ENCODE data around the gene UFM1. TPM values are rescaled to one million over a fixed set of nuclear protein-coding genes. Genes with fewer than 3 reads are reported as not detected.

UFM1 gene
- total RNA-seq, 1 experiment from 2014 or later: 33.9 TPM

DNA sequence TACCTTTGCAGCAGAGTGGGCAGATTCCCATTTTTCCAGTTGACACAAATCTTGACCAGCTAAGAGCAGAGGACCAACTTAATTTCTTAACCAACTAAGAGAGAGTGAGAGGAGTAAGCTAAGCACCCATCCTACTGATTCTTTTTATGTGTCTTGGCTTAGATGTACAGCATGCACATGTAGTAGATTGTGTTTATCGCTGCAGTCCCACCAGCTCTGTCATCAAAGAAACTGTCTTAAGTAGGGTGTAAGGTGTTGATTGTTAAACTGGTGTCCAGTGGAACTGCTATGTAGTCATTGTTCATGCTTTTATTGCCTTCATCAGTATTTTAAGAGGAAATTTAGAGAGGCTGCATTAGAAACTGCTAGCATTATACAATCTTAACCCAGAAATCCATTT lies 9.0 kb upstream of the UFM1 start:
- H3K36me3 ChIP-seq (ENCODE audit: control insufficient read depth in 1 of 2, insufficient read depth in 2 of 2, low read length in 2 of 2): no peaks in the 10 kb centered on the region
- no peak overlapping the region for H3K27ac ChIP-seq (ENCODE audit: low read depth, low read length)
- H3K9me3 ChIP-seq (ENCODE audit: control insufficient read depth in 1 of 2, insufficient read depth in 1 of 2, low read depth in 1 of 2, low read length in 2 of 2): no peaks in the 10 kb centered on the region
- intact Hi-C loops (cut with micrococcal nuclease): loop anchor here (10.0 kb wide), 1 partner anchor 1266 kb away; no protein-coding TSS in a partner anchor
- H3K4me2 ChIP-seq (ENCODE audit: low read length): no peak overlapping the region
- H3K27me3 ChIP-seq (ENCODE audit: insufficient read depth, low read length): no peaks in the 10 kb centered on the region
- DNase-seq (ENCODE audit: low read depth, low spot score): no peak
- no peaks in the 10 kb centered on the region for H4K20me1 ChIP-seq (ENCODE audit: insufficient read depth)
- no peak for ATAC-seq
- H3K79me2 ChIP-seq (ENCODE audit: insufficient read depth, low read length): no peaks in the 10 kb centered on the region
- POLR2A ChIA-PET: no interaction called here
- no peaks in the 10 kb centered on the region for H3K9me2 ChIP-seq (ENCODE audit: insufficient read depth)
- CTCF ChIA-PET: no interaction called here
- TF ChIP-seq CBX3 (IDR thresholded peaks at IDR 0.05; ENCODE audit: low read depth): no peak
- no peak overlapping the region for H2AFZ ChIP-seq (ENCODE audit: low read depth, low read length, poor library complexity, severe bottlenecking)
- H3K9ac ChIP-seq (ENCODE audit: low read length): no peak overlapping the region
- H3K4me1 ChIP-seq (ENCODE audit: control insufficient read depth in 1 of 2, insufficient read depth in 2 of 2, low read length in 2 of 2): no peaks in the 10 kb centered on the region
- RAD21 ChIA-PET (ENCODE audit: low non-redundant PET in 1 of 2, low total read pairs in 2 of 2, uncharacterized antibody in 2 of 2, unreplicated experiment in 2 of 2): no interaction called here
- no peak overlapping the region for H3K4me3 ChIP-seq (replicated peaks in 1 of 2; ENCODE audit: low read depth in 1 of 2, low read length in 2 of 2)
- no TSS peak for BruUV-seq (replicated peaks)

DNA sequence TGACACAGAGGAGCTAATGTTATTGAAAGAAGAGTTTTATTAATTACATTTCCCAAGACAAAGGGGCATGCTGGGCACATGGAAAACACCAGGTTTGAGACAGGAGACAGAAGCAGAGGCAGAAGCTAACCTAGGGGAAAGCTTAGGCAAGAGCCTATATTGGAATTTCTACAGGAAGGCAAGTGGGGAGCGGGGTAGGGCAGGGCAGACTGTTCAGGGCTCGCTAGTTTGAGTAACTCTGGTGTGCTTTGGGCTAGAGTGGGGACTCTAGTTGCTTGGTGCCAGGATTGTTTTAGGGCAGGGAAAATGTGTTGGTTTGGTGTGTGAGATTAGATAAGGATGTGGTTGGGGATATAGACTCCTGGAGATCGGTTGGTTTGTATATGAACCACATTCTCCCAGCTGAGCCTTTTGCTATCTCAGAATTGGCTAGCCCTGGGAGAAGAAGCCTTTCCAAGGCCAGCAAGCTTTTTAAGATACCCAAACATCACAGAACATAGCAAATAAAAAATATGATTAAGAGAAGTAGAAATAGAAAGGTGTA lies 8.4 kb upstream of the UFM1 start:
- Histone ChIP-seq H3K79me2 (ENCODE audit: insufficient read depth, low read length) (no peaks in the 10 kb centered on the region), H3K27me3 (ENCODE audit: insufficient read depth, low read length) (no peaks in the 10 kb centered on the region), H4K20me1 (ENCODE audit: insufficient read depth) (no peaks in the 10 kb centered on the region), H3K9me2 (ENCODE audit: insufficient read depth) (no peaks in the 10 kb centered on the region), H3K9me3 (ENCODE audit: control insufficient read depth in 1 of 2, insufficient read depth in 1 of 2, low read depth in 1 of 2, low read length in 2 of 2) (no peaks in the 10 kb centered on the region), H2AFZ (ENCODE audit: low read depth, low read length, poor library complexity, severe bottlenecking) (no peak overlapping the region), H3K9ac (ENCODE audit: low read length) (no peak overlapping the region), H3K4me2 (ENCODE audit: low read length) (no peak overlapping the region), H3K36me3 (ENCODE audit: control insufficient read depth in 1 of 2, insufficient read depth in 2 of 2, low read length in 2 of 2) (no peaks in the 10 kb centered on the region), H3K27ac (ENCODE audit: low read depth, low read length) (no peak overlapping the region), H3K4me1 (ENCODE audit: control insufficient read depth in 1 of 2, insufficient read depth in 2 of 2, low read length in 2 of 2) (no peaks in the 10 kb centered on the region), H3K4me3 (replicated peaks in 1 of 2; ENCODE audit: low read depth in 1 of 2, low read length in 2 of 2) (no peak overlapping the region)
- intact Hi-C loops (cut with micrococcal nuclease): loop anchor here (10.0 kb wide), 1 partner anchor 1266 kb away; no protein-coding TSS in a partner anchor
- BruUV-seq (replicated peaks): no TSS peak
- ChIA-PET CTCF (no interaction called here), POLR2A (interaction anchor here (0.6 kb wide), 1 partner anchor 10 kb away, joined by 3 read pairs; no protein-coding TSS in a partner anchor), RAD21 (ENCODE audit: low non-redundant PET in 1 of 2, low total read pairs in 2 of 2, uncharacterized antibody in 2 of 2, unreplicated experiment in 2 of 2) (no interaction called here)
- no peak for ATAC-seq
- DNase-seq (ENCODE audit: low read depth, low spot score): no peak
- TF ChIP-seq POLR2A (IDR thresholded peaks at IDR 0.05; ENCODE audit: borderline replicate concordance, extremely low read depth, insufficient read depth, insufficient read length) (no peak), SP1 (IDR thresholded peaks at IDR 0.05; ENCODE audit: low read depth) (no peak), CBX3 (IDR thresholded peaks at IDR 0.05; ENCODE audit: low read depth) (no peak), YY1 (IDR thresholded peaks at IDR 0.05; ENCODE audit: extremely low read depth, insufficient replicate concordance, low read depth, low read length) (no peak), EZH2phosphoT487 (IDR thresholded peaks at IDR 0.05; ENCODE audit: borderline replicate concordance) (no peak), EZH2 (IDR thresholded peaks at IDR 0.05) (no peak), POLR2AphosphoS5 (IDR thresholded peaks at IDR 0.05; ENCODE audit: low read depth, low read length) (no peak), SIN3A (IDR thresholded peaks at IDR 0.05; ENCODE audit: low read depth) (no peak), RAD21 (IDR thresholded peaks at IDR 0.05; ENCODE audit: low read depth) (no peak)
- TF ChIP-seq, protein P1, sequence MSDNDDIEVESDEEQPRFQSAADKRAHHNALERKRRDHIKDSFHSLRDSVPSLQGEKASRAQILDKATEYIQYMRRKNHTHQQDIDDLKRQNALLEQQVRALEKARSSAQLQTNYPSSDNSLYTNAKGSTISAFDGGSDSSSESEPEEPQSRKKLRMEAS (IDR thresholded peaks at IDR 0.05): no peak
- TF ChIP-seq, protein P2, sequence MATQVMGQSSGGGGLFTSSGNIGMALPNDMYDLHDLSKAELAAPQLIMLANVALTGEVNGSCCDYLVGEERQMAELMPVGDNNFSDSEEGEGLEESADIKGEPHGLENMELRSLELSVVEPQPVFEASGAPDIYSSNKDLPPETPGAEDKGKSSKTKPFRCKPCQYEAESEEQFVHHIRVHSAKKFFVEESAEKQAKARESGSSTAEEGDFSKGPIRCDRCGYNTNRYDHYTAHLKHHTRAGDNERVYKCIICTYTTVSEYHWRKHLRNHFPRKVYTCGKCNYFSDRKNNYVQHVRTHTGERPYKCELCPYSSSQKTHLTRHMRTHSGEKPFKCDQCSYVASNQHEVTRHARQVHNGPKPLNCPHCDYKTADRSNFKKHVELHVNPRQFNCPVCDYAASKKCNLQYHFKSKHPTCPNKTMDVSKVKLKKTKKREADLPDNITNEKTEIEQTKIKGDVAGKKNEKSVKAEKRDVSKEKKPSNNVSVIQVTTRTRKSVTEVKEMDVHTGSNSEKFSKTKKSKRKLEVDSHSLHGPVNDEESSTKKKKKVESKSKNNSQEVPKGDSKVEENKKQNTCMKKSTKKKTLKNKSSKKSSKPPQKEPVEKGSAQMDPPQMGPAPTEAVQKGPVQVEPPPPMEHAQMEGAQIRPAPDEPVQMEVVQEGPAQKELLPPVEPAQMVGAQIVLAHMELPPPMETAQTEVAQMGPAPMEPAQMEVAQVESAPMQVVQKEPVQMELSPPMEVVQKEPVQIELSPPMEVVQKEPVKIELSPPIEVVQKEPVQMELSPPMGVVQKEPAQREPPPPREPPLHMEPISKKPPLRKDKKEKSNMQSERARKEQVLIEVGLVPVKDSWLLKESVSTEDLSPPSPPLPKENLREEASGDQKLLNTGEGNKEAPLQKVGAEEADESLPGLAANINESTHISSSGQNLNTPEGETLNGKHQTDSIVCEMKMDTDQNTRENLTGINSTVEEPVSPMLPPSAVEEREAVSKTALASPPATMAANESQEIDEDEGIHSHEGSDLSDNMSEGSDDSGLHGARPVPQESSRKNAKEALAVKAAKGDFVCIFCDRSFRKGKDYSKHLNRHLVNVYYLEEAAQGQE (IDR thresholded peaks at IDR 0.05; ENCODE audit: low read depth): no peak

Data from HCT116 (cell line).